Measurements from ENCODE around the gene SETD2. TPM values are rescaled to one million over a fixed set of nuclear protein-coding genes. Genes with fewer than 3 reads are reported as not detected.
"Not testable (repeated sequence)": the region's sequence is repeated elsewhere in the genome, so short reads cannot be mapped to it uniquely, and the experiment has no call there.

SETD2 gene
- polyA plus RNA-seq, 1 donor from 2014 or later = 32.6 TPM

GRCh38 chr3:47161983-47162696, 1.8 kb downstream of the SETD2 start:
- H3K4me1 Mint-ChIP-seq = peaks cover 52 to 55% (median 53%) of the 10 kb centered on the region in 3 donors
- peaks cover 3% of the 10 kb centered on the region for H3K36me3 Mint-ChIP-seq
- H3K9me3 Mint-ChIP-seq = peaks cover 0 to 2% (median 0%) of the 10 kb centered on the region in 3 donors
- peak overlapping the region; percentile 97 to 98 (median 97) for H3K4me3 Mint-ChIP-seq
- no peaks in the 10 kb centered on the region for H3K27me3 Mint-ChIP-seq
- H3K27ac Mint-ChIP-seq = peak overlapping the region; percentile 98 to 99 (median 98)

- Mint-ChIP-seq H3K4me1 (peaks cover 53 to 61% (median 61%) of the 10 kb centered on the region in 3 donors), H3K36me3 (peaks cover 3% of the 10 kb centered on the region), H3K4me3 (peak overlapping the region in 3 of 4 donors; percentile 19 to 70 (median 28)), H3K27ac (peak overlapping the region in 2 of 3 donors; percentile 45 to 79), H3K27me3 (no peaks in the 10 kb centered on the region), H3K9me3 (peaks cover 0 to 2% (median 0%) of the 10 kb centered on the region in 3 donors)
These were observed 4.1 kb downstream of the SETD2 start for GRCh38 chr3:47159820-47160219.

GRCh38 chr3:47158208-47158607, 5.7 kb downstream of the SETD2 start:
- Mint-ChIP-seq H3K4me1 (peaks cover 61 to 66% (median 61%) of the 10 kb centered on the region in 3 donors), H3K36me3 (peaks cover 6% of the 10 kb centered on the region), H3K27me3 (no peaks in the 10 kb centered on the region), H3K4me3 (peak overlapping the region in 1 of 4 donors; percentile 69), H3K9me3 (peaks cover 0 to 2% (median 0%) of the 10 kb centered on the region in 3 donors), H3K27ac (no peak overlapping the region)

GRCh38 chr3:47156396-47156795, 7.5 kb downstream of the SETD2 start:
- Mint-ChIP-seq H3K9me3 (no peaks in the 10 kb centered on the region), H3K36me3 (peaks cover 4% of the 10 kb centered on the region), H3K27me3 (no peaks in the 10 kb centered on the region), H3K4me3 (peak overlapping the region in 1 of 4 donors; percentile 67), H3K4me1 (peaks cover 62 to 68% (median 63%) of the 10 kb centered on the region in 3 donors), H3K27ac (no peak overlapping the region)

- Mint-ChIP-seq H3K36me3 (peaks cover 3% of the 10 kb centered on the region), H3K4me3 (peak overlapping the region in 1 of 4 donors; percentile 81), H3K27me3 (no peaks in the 10 kb centered on the region), H3K27ac (no peak overlapping the region), H3K9me3 (no peaks in the 10 kb centered on the region), H3K4me1 (peaks cover 51 to 55% (median 51%) of the 10 kb centered on the region in 3 donors)
These were observed 11.3 kb downstream of the SETD2 start for GRCh38 chr3:47152578-47152977.

GRCh38 chr3:47151836-47152235, 12.1 kb downstream of the SETD2 start:
- Mint-ChIP-seq H3K4me3 (peak overlapping the region in 1 of 4 donors; percentile 81), H3K27ac (peak overlapping the region in 1 of 3 donors; percentile 25), H3K27me3 (no peaks in the 10 kb centered on the region), H3K9me3 (no peaks in the 10 kb centered on the region), H3K4me1 (peaks cover 50 to 51% (median 50%) of the 10 kb centered on the region in 3 donors), H3K36me3 (peaks cover 3% of the 10 kb centered on the region)

GRCh38 chr3:47149339-47149933, 14.5 kb downstream of the SETD2 start:
- Mint-ChIP-seq H3K27me3 (no peaks in the 10 kb centered on the region), H3K27ac (no peak overlapping the region), H3K9me3 (no peaks in the 10 kb centered on the region), H3K4me3 (peak overlapping the region in 2 of 4 donors; percentile 12 to 89), H3K36me3 (peaks cover 1% of the 10 kb centered on the region), H3K4me1 (peaks cover 42 to 52% (median 50%) of the 10 kb centered on the region in 3 donors)

- no peaks in the 10 kb centered on the region for H3K36me3 Mint-ChIP-seq
These were observed 18.6 kb downstream of the SETD2 start for GRCh38 chr3:47145272-47145671.

GRCh38 chr3:47143068-47143467, 20.8 kb downstream of the SETD2 start:
- H3K9me3 Mint-ChIP-seq = no peaks in the 10 kb centered on the region
- peak overlapping the region in 1 of 4 donors; percentile 65 for H3K4me3 Mint-ChIP-seq
- H3K36me3 Mint-ChIP-seq = no peaks in the 10 kb centered on the region

More at GRCh38 chr3:47145272-47145671, 18.6 kb downstream of the SETD2 start:
- peak overlapping the region in 1 of 3 donors; percentile 9 for H3K27ac Mint-ChIP-seq
- no peaks in the 10 kb centered on the region for H3K9me3 Mint-ChIP-seq
- H3K27me3 Mint-ChIP-seq = no peaks in the 10 kb centered on the region
- peaks cover 44 to 58% (median 58%) of the 10 kb centered on the region in 3 donors for H3K4me1 Mint-ChIP-seq
- no peak overlapping the region for H3K4me3 Mint-ChIP-seq

GRCh38 chr3:47142536-47142935, 21.4 kb downstream of the SETD2 start:
- not testable (repeated sequence) for H3K27me3 Mint-ChIP-seq, H3K9me3 Mint-ChIP-seq, H3K27ac Mint-ChIP-seq, H3K36me3 Mint-ChIP-seq
- Mint-ChIP-seq H3K4me1 (peaks cover 41 to 56% (median 51%) of the 10 kb centered on the region in 3 donors), H3K4me3 (peak overlapping the region in 1 of 4 donors; percentile 60)

More at GRCh38 chr3:47143068-47143467, 20.8 kb downstream of the SETD2 start:
- Mint-ChIP-seq H3K27me3 (peaks cover 1% of the 10 kb centered on the region), H3K4me1 (peaks cover 41 to 59% (median 53%) of the 10 kb centered on the region in 3 donors), H3K27ac (peak overlapping the region in 1 of 3 donors; percentile 5)

- not testable (repeated sequence) for H3K9me3 Mint-ChIP-seq, H3K27me3 Mint-ChIP-seq, H3K36me3 Mint-ChIP-seq
- Mint-ChIP-seq H3K27ac (peak overlapping the region in 1 of 3 donors; percentile 34), H3K4me1 (peaks cover 45 to 61% (median 51%) of the 10 kb centered on the region in 3 donors), H3K4me3 (peak overlapping the region in 2 of 4 donors; percentile 91 to 92)
These were observed 22.9 kb downstream of the SETD2 start for GRCh38 chr3:47140973-47141461.

- H3K9me3 Mint-ChIP-seq, H3K36me3 Mint-ChIP-seq, H3K27ac Mint-ChIP-seq, H3K27me3 Mint-ChIP-seq: not testable (repeated sequence)
- H3K4me3 Mint-ChIP-seq = peak overlapping the region in 1 of 4 donors; percentile 23
- H3K4me1 Mint-ChIP-seq = peaks cover 48 to 61% (median 53%) of the 10 kb centered on the region in 3 donors
These were observed 23.4 kb downstream of the SETD2 start for GRCh38 chr3:47140553-47140952.

- H3K9me3 Mint-ChIP-seq = no peaks in the 10 kb centered on the region
- peaks cover 32 to 49% (median 47%) of the 10 kb centered on the region in 3 donors for H3K4me1 Mint-ChIP-seq
- H3K27ac Mint-ChIP-seq = no peak overlapping the region
- H3K36me3 Mint-ChIP-seq = peaks cover 3% of the 10 kb centered on the region
- H3K4me3 Mint-ChIP-seq = no peak overlapping the region
- H3K27me3 Mint-ChIP-seq = no peaks in the 10 kb centered on the region
These were observed 29.6 kb downstream of the SETD2 start for GRCh38 chr3:47134311-47134710.

- peaks cover 31 to 44% (median 43%) of the 10 kb centered on the region in 3 donors for H3K4me1 Mint-ChIP-seq
- H3K27ac Mint-ChIP-seq = peak overlapping the region in 1 of 3 donors; percentile 26
- peak overlapping the region in 1 of 4 donors; percentile 0 for H3K4me3 Mint-ChIP-seq
- H3K36me3 Mint-ChIP-seq = peaks cover 3% of the 10 kb centered on the region
- H3K27me3 Mint-ChIP-seq = no peaks in the 10 kb centered on the region
- no peaks in the 10 kb centered on the region for H3K9me3 Mint-ChIP-seq
These were observed 30.3 kb downstream of the SETD2 start for GRCh38 chr3:47133641-47134040.

- Mint-ChIP-seq H3K4me1 (peaks cover 21 to 43% (median 39%) of the 10 kb centered on the region in 3 donors), H3K4me3 (no peak overlapping the region), H3K27me3 (no peaks in the 10 kb centered on the region), H3K36me3 (peaks cover 5% of the 10 kb centered on the region), H3K9me3 (no peaks in the 10 kb centered on the region), H3K27ac (peak overlapping the region in 1 of 3 donors; percentile 65)
These were observed 33.4 kb downstream of the SETD2 start for GRCh38 chr3:47130557-47130956.

All from IgD-negative memory B cell (primary cell).